Measurements from ENCODE around the gene NKAPD1. TPM values are rescaled to one million over a fixed set of nuclear protein-coding genes. Genes with fewer than 3 reads are reported as not detected.

The NKAPD1 gene
- total RNA-seq, 1 donor from 2014 or later: 11.8 TPM

Other genes starting within 250 kb of the NKAPD1 start
- gene ALG9, start 202.7 kb upstream of the NKAPD1 start, total RNA-seq: 20.7 TPM
- gene FDXACB1, start 195.1 kb upstream of the NKAPD1 start, total RNA-seq: 1.8 TPM
- 22.5 TPM for gene CFAP68, start 194.8 kb upstream of the NKAPD1 start, total RNA-seq
- 19.6 TPM for gene CRYAB, start 162.5 kb upstream of the NKAPD1 start, total RNA-seq
- gene HSPB2, start 161.6 kb upstream of the NKAPD1 start, total RNA-seq: 0.32 TPM
- 3.5 TPM for gene C11orf52, start 155.4 kb upstream of the NKAPD1 start, total RNA-seq
- gene DIXDC1, start 137.0 kb upstream of the NKAPD1 start, total RNA-seq: 3.3 TPM
- gene DLAT, start 48.9 kb upstream of the NKAPD1 start, total RNA-seq: 37.1 TPM
- 1.6 TPM for gene PIH1D2, start 282 bp upstream of the NKAPD1 start, total RNA-seq
- gene TIMM8B, start 12.5 kb downstream of the NKAPD1 start, total RNA-seq: 83.4 TPM
- gene SDHD, start 12.6 kb downstream of the NKAPD1 start, total RNA-seq: 109 TPM
- gene IL18, start 89.8 kb downstream of the NKAPD1 start, total RNA-seq: 41.8 TPM
- 0.16 TPM for gene TEX12, start 93.1 kb downstream of the NKAPD1 start, total RNA-seq
- gene BCO2, start 101.2 kb downstream of the NKAPD1 start, total RNA-seq: 5.7 TPM
- 32.5 TPM for gene PTS, start 152.1 kb downstream of the NKAPD1 start, total RNA-seq
- not detected for gene PLET1, start 186.6 kb downstream of the NKAPD1 start, total RNA-seq

Data from esophagus mucosa (tissue), 1 donor.